HG03108 (cell line): Measurements from ENCODE around the gene CNMD.
"Not testable (repeated sequence)": the region's sequence is repeated elsewhere in the genome, so short reads cannot be mapped to it uniquely, and the experiment has no call there.

Source experiments
- ATAC-seq: cut with Tn5 transposase; IDR thresholded peaks from one replicate; pipeline ENCODE4 v1.9.1; 2021; ENCODE audit warnings: moderate library complexity; ENCODE audit not compliant: unreplicated experiment

CNMD gene

GRCh38 chr13:52744842-52745375 is 5.3 kb upstream of the CNMD start:
- ATAC-seq: no peak

GRCh38 chr13:52743988-52744387 is 4.4 kb upstream of the CNMD start:
- no peak for ATAC-seq

GRCh38 chr13:52743569-52743968 is 3.9 kb upstream of the CNMD start:
- no peak for ATAC-seq

- no peak for ATAC-seq
These were observed 727 bp downstream of the CNMD start for GRCh38 chr13:52738719-52739467.

- no peak for ATAC-seq
These were observed 1.7 kb downstream of the CNMD start for GRCh38 chr13:52737965-52738364.

- ATAC-seq: no peak
These were observed 2.2 kb downstream of the CNMD start for GRCh38 chr13:52737451-52737850.

GRCh38 chr13:52736891-52737290 is 2.7 kb downstream of the CNMD start:
- no peak for ATAC-seq

GRCh38 chr13:52734075-52734623 is 5.5 kb downstream of the CNMD start:
- no peak for ATAC-seq

GRCh38 chr13:52726258-52726657 is 13.4 kb downstream of the CNMD start:
- ATAC-seq: no peak

- no peak for ATAC-seq
These were observed 14.3 kb downstream of the CNMD start for GRCh38 chr13:52725302-52725701.

GRCh38 chr13:52723181-52723580 is 16.4 kb downstream of the CNMD start:
- ATAC-seq: no peak

GRCh38 chr13:52721356-52721755 is 18.3 kb downstream of the CNMD start:
- not testable (repeated sequence) for ATAC-seq

GRCh38 chr13:52720904-52721303 is 18.7 kb downstream of the CNMD start:
- ATAC-seq: not testable (repeated sequence)

- ATAC-seq: no peak
These were observed 25.7 kb downstream of the CNMD start for GRCh38 chr13:52713894-52714293.

GRCh38 chr13:52712385-52712784 is 27.2 kb downstream of the CNMD start:
- no peak for ATAC-seq

- no peak for ATAC-seq
These were observed 28.3 kb downstream of the CNMD start for GRCh38 chr13:52711286-52711685.

GRCh38 chr13:52708266-52708665 is 31.4 kb downstream of the CNMD start:
- ATAC-seq: not testable (repeated sequence)

- no peak for ATAC-seq
These were observed 32.2 kb downstream of the CNMD start for GRCh38 chr13:52707375-52707774.

GRCh38 chr13:52706081-52706480 is 33.5 kb downstream of the CNMD start:
- no peak for ATAC-seq

GRCh38 chr13:52703482-52703881 is 36.1 kb downstream of the CNMD start:
- no peak for ATAC-seq

- ATAC-seq: no peak
These were observed 37.7 kb downstream of the CNMD start for GRCh38 chr13:52701728-52702465.

- ATAC-seq: no peak
These were observed 43.1 kb downstream of the CNMD start for GRCh38 chr13:52696566-52696965.
